PFSK-1 (cell line): ENCODE results near the gene SOX4.

Experiments
- FOXP2 ChIP-seq: optimal IDR thresholded peaks from 2 replicates; pipeline ENCODE3; 2011; ENCODE audit warnings: borderline replicate concordance, control low read depth, inconsistent platforms; ENCODE audit not compliant: insufficient read depth; ENCODE audit errors: extremely low read length, extremely low read depth
- POLR2AphosphoS5 ChIP-seq: IDR thresholded peaks from 2 replicates; pipeline ENCODE4 v1.6.1; 2012; ENCODE audit warnings: low read depth, mild to moderate bottlenecking, control low read depth, low read length, moderate library complexity
- SIN3A ChIP-seq: IDR thresholded peaks from 2 replicates; pipeline ENCODE4 v1.6.1; 2012; ENCODE audit warnings: mild to moderate bottlenecking, low read length, moderate library complexity, borderline replicate concordance; ENCODE audit not compliant: insufficient read depth
- TAF1 ChIP-seq: IDR thresholded peaks from 2 replicates; pipeline ENCODE4 v1.6.1; 2012; ENCODE audit warnings: low read length, control low read depth, borderline replicate concordance; ENCODE audit not compliant: insufficient read depth
- TF ChIP-seq, protein P1 (sequence below), 2 experiments: IDR thresholded peaks; 2 replicates each; pipeline versions ENCODE4 v1.6.1 to v1.8.0; 2011 to 2012; ENCODE audit warnings: low read depth in 2 of 2, low read length in 2 of 2, control low read depth in 1 of 2, inconsistent platforms in 1 of 2, mild to moderate bottlenecking in 1 of 2, moderate library complexity in 1 of 2; ENCODE audit not compliant: insufficient read depth in 1 of 2

DNA sequence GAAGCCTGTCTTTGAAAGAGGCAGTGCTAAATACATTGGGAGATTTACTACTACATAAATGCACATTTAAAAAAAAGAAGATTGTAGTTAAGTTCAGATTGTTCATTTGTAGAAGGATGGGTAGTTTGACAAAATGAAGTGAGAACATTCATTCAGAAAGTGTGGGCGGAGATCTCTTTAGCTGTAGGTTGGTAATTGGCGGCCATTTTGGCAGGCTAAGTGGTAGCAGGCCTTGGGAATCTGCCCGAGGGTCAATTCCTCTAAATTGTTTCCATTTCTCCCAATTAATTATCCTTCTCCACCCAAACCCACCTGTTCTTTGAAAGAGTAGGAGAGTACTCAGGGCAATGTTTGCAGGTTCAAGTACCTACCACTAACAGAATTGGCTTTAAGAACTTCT lies 17.9 kb downstream of the SOX4 start:
- TF ChIP-seq POLR2AphosphoS5 (no peak), SIN3A (no peak), TAF1 (no peak), FOXP2 (no peak)
- TF ChIP-seq, protein P1, sequence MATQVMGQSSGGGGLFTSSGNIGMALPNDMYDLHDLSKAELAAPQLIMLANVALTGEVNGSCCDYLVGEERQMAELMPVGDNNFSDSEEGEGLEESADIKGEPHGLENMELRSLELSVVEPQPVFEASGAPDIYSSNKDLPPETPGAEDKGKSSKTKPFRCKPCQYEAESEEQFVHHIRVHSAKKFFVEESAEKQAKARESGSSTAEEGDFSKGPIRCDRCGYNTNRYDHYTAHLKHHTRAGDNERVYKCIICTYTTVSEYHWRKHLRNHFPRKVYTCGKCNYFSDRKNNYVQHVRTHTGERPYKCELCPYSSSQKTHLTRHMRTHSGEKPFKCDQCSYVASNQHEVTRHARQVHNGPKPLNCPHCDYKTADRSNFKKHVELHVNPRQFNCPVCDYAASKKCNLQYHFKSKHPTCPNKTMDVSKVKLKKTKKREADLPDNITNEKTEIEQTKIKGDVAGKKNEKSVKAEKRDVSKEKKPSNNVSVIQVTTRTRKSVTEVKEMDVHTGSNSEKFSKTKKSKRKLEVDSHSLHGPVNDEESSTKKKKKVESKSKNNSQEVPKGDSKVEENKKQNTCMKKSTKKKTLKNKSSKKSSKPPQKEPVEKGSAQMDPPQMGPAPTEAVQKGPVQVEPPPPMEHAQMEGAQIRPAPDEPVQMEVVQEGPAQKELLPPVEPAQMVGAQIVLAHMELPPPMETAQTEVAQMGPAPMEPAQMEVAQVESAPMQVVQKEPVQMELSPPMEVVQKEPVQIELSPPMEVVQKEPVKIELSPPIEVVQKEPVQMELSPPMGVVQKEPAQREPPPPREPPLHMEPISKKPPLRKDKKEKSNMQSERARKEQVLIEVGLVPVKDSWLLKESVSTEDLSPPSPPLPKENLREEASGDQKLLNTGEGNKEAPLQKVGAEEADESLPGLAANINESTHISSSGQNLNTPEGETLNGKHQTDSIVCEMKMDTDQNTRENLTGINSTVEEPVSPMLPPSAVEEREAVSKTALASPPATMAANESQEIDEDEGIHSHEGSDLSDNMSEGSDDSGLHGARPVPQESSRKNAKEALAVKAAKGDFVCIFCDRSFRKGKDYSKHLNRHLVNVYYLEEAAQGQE (IDR thresholded peaks at IDR 0.05; ENCODE audit: insufficient read depth in 1 of 2, low read depth in 2 of 2, low read length in 2 of 2) = no peak
